HFFc6 (cell line): ENCODE results near the gene LILRB5. TPM values are rescaled to one million over a fixed set of nuclear protein-coding genes. Genes with fewer than 3 reads are reported as not detected.

Experiments used
- DNase-seq: peaks from one replicate; pipeline ENCODE4 v3.0.0-alpha.2; 2018
- H3K27ac Mint-ChIP-seq: 2 replicates; pipeline ENCODE4 v1.8.0; 2020; ENCODE audit warnings: mild to moderate bottlenecking, mixed read lengths
- H3K27me3 Mint-ChIP-seq: 2 replicates; pipeline ENCODE4 v1.8.0; 2021; ENCODE audit warnings: mild to moderate bottlenecking, moderate library complexity, mixed read lengths; ENCODE audit not compliant: insufficient read depth
- H3K36me3 Mint-ChIP-seq: 2 replicates; pipeline ENCODE4 v1.8.0; 2021; ENCODE audit warnings: low read depth, mixed read lengths
- H3K4me1 Mint-ChIP-seq: 2 replicates; pipeline ENCODE4 v1.8.0; 2020; ENCODE audit warnings: low read depth, mixed read lengths
- H3K4me3 Mint-ChIP-seq: 2 replicates; pipeline ENCODE4 v1.8.0; 2020; ENCODE audit warnings: mild to moderate bottlenecking, moderate library complexity, mixed read lengths
- H3K9me3 Mint-ChIP-seq: 2 replicates; pipeline ENCODE4 v1.8.0; 2020; ENCODE audit warnings: mild to moderate bottlenecking, mixed read lengths
- long read RNA-seq: library from polyadenylated mRNA; unstranded; transcript quantifications from one replicate; pipeline ENCODE4 v2.0.0, GENCODE V29; 2019
- total RNA-seq, 6 experiments: library from RNA; stranded (reverse); fragmentation: NEBNext Ultra II Directional; extraction: Animal tissue kit (Norgen Biotek cat#: 25700); gene quantifications; 2 replicates in 1 of 6; 3 replicates in 5 of 6; pipeline ENCODE4 v1.2.3, GENCODE V29; 2021
- TF ChIP-seq, protein P1 (sequence below): fragments of 200-600 bp; sonication (generic); IDR thresholded peaks from 2 replicates; pipeline ENCODE4 v1.5.0; 2021; ENCODE audit warnings: antibody characterized with exemption, mild to moderate bottlenecking

The LILRB5 gene
- not detected for total RNA-seq
- long read RNA-seq: 0 reads

DNA sequence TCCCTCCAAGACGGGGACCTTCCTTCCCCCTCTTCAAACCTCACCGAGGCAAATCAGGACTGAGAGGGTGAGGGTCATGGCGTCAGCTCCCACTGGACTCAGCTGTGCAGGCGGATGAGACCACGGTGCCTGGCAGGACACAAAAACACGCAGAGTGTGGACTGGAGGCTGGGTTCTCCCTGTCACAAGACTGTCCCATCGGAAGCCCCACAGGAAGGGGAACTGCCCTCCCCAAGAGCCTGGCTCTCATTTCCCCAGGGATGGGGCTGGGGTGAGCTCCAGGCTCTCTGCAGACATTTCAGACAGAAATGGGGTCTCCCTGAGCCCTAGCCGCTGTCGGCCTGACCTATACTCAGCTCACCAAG is at the start of gene LILRB5:
Gene LILRB5, minus strand, starts transcription at position 158 of the 365 bp plus-strand sequence. Its CDS starts 80 bp downstream, at position 78.
- H3K27ac Mint-ChIP-seq: no peak within 1 kb of the TSS
- H3K36me3 Mint-ChIP-seq: no peaks in the 10 kb centered on the region

DNA sequence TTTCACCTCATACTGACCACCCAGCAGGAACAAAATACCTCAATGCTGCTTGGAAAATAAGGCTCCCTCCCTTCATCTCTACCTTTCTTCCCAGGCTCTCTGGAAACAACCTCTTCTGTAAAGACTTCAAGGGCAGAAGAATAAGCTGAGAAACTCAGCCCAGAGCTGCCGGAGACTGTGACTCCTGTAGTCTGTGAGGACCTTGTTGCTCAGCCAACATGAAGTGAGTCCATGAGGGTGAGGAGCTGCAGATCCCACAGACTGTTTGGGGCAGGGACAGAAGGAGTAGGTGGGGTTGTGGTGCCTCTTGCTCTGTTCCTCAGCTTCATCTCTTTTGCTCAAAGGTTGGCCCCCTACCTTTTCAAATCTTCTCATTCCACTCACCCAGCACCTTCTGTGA is 48.1 kb upstream of the LILRB5 start:
- TF ChIP-seq, protein P1, sequence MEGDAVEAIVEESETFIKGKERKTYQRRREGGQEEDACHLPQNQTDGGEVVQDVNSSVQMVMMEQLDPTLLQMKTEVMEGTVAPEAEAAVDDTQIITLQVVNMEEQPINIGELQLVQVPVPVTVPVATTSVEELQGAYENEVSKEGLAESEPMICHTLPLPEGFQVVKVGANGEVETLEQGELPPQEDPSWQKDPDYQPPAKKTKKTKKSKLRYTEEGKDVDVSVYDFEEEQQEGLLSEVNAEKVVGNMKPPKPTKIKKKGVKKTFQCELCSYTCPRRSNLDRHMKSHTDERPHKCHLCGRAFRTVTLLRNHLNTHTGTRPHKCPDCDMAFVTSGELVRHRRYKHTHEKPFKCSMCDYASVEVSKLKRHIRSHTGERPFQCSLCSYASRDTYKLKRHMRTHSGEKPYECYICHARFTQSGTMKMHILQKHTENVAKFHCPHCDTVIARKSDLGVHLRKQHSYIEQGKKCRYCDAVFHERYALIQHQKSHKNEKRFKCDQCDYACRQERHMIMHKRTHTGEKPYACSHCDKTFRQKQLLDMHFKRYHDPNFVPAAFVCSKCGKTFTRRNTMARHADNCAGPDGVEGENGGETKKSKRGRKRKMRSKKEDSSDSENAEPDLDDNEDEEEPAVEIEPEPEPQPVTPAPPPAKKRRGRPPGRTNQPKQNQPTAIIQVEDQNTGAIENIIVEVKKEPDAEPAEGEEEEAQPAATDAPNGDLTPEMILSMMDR: no peak
- peaks cover 5% of the 10 kb centered on the region for H3K27me3 Mint-ChIP-seq
- H3K4me3 Mint-ChIP-seq: no peak overlapping the region
- H3K4me1 Mint-ChIP-seq: no peaks in the 10 kb centered on the region
- H3K27ac Mint-ChIP-seq: no peak overlapping the region
- no peak for DNase-seq
- H3K9me3 Mint-ChIP-seq: no peaks in the 10 kb centered on the region; the same call in 1 of the 2 replicates
- H3K36me3 Mint-ChIP-seq: no peaks in the 10 kb centered on the region

More for the DNA sequence above, at the start of gene LILRB5:
- H3K4me3 Mint-ChIP-seq: no peak within 1 kb of the TSS
- peaks cover 53% of the 10 kb centered on the region for H3K27me3 Mint-ChIP-seq
- H3K9me3 Mint-ChIP-seq: no peaks in the 10 kb centered on the region
- TF ChIP-seq, protein P1: no peak
- H3K4me1 Mint-ChIP-seq: no peaks in the 10 kb centered on the region
- no peak for DNase-seq

DNA sequence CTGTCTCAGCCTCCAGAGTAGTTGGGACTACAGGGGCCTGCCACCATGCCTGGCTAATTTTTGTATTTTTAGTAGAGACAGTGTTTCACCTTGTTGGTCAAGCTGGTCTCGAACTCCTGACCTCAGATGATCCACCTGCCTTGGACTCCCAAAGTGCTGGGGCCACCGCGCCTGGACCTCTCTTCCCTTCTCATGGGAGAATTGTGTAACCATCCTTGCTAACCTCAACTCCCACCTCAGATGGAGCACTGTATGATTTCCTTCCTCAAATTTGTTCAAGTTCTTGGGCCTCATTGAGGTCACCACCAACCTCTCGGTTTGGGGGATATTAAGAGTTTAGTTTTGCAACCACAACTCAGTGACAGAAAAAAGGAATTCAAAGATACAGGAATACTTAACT is 45.2 kb upstream of the LILRB5 start:
- H3K27me3 Mint-ChIP-seq: peaks cover 14% of the 10 kb centered on the region
- no peak for DNase-seq

DNA sequence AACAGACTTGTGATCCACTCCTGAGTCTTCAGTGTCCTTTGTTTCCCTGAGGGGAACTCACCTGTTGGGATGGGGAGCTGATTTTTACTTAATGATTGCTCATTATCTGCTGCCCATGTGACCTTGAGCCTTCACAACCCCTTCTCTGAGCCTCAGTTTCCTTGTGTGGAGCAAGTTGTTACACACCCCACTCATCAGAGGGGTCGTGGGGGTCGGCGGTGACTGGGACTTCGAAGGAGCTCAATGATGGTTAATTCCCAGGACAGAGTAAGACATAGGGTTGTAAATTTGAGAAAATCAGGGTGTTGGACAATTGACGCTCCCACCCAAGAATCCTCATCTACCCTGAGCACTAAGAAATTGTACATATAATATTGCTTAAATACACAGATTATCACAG is 42.4 kb upstream of the LILRB5 start:
- no peak overlapping the region for H3K27ac Mint-ChIP-seq

More for the DNA sequence above, 45.2 kb upstream of the LILRB5 start:
- Mint-ChIP-seq H3K27ac (no peak overlapping the region), H3K36me3 (no peaks in the 10 kb centered on the region), H3K4me3 (no peak overlapping the region), H3K4me1 (no peaks in the 10 kb centered on the region), H3K9me3 (no peaks in the 10 kb centered on the region; the same call in 1 of the 2 replicates)
- TF ChIP-seq, protein P1: no peak

DNA sequence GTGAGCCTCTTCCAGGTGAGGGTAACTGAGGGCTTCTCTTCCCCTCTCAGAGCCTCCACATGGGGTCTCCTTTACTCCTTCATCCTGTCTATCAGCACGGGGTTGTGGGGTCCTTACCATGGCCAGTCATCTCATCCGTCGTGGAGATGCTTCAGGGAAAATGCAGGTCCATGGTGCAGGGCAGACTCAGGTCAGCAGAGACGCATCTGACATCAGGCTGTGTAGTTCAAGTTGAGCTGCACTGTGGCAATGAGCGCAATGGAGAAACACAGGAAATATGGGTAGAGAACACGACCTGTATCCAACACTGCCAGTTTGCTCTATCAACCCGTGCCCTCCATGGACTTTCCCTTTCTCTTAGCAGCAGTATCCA is 42.0 kb upstream of the LILRB5 start:
- H3K27ac Mint-ChIP-seq: no peak overlapping the region

More for the DNA sequence above, 42.4 kb upstream of the LILRB5 start:
- TF ChIP-seq, protein P1: no peak
- Mint-ChIP-seq H3K9me3 (no peaks in the 10 kb centered on the region; the same call in 1 of the 2 replicates), H3K36me3 (no peaks in the 10 kb centered on the region), H3K4me3 (no peak overlapping the region), H3K27me3 (peaks cover 11% of the 10 kb centered on the region), H3K4me1 (no peaks in the 10 kb centered on the region)
- no peak for DNase-seq

More for the DNA sequence above, 42.0 kb upstream of the LILRB5 start:
- DNase-seq: no peak
- Mint-ChIP-seq H3K27me3 (peaks cover 11% of the 10 kb centered on the region), H3K9me3 (no peaks in the 10 kb centered on the region; the same call in 1 of the 2 replicates), H3K4me1 (no peaks in the 10 kb centered on the region), H3K4me3 (no peak overlapping the region), H3K36me3 (no peaks in the 10 kb centered on the region)
- TF ChIP-seq, protein P1: no peak
